ENCODE results near the gene DACH1. TPM values are rescaled to one million over a fixed set of nuclear protein-coding genes. Genes with fewer than 3 reads are reported as not detected.

The DACH1 gene
- total RNA-seq, 2 donors from 2014 or later: 0.13 TPM; not detected in 1

DNA sequence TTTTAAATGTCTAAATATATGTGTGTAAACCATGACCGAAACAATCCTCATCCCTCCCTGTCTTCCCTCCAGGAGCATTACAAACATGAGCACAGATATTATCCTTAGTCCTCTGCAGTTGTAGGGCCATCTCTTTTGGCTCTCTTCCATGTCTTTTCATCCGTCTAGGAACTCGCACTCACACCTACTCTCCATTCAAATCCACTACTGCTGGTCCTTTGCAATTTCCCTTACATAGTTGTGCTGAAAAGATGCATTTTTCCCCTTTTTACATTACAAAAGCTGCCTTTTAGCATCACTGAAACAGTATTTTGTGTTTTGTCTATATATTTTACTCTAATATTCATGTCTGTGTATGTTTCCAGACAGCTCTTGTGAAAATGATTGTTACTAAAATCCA, 237.8 kb downstream of the DACH1 start:
- H3K27me3 Mint-ChIP-seq: no peaks in the 10 kb centered on the region
- H3K4me1 Mint-ChIP-seq: no peaks in the 10 kb centered on the region
- H3K9me3 ChIP-seq (ENCODE audit: control insufficient read depth, low read length, poor library complexity, severe bottlenecking): no peaks in the 10 kb centered on the region
- H3K4me3 Mint-ChIP-seq: no peak overlapping the region
- DNase-seq (no peak), ATAC-seq (no peak)
- no peaks in the 10 kb centered on the region for H3K36me3 Mint-ChIP-seq (ENCODE audit: low read depth)
- H3K27ac Mint-ChIP-seq: no peak overlapping the region

DNA sequence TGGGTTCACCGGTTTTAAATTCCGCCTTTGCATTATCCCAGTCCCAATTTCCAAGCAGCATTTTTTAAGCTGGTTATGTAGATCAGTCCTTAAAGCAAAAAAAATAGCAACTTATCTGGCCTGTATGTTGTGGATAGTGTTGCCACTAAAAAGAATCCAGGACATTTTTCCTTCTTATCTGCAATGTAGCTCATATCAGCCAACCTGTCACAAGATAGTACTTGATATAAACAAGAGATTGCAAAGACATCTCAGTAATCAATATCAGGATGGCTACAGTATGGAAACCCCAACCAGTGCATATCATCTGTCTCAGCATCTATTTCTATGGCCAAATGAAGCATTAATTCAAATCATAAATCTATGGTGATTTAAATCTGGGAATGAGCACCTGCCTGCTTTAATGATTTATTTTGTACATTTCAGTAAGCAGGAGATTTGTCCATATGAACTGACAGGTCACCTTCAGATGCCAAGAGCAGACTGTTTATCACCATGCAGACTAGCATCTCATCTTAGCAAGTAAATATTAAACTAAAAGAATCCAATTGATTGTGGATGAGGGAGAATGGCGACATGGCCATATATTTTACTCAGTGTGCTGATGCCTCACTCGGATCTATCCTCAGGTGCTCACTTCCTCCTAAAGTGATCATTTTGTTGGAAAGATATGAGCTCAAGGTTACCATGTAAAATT, 240.4 kb downstream of the DACH1 start:
- Mint-ChIP-seq H3K27me3 (no peaks in the 10 kb centered on the region), H3K4me3 (no peak overlapping the region), H3K4me1 (no peaks in the 10 kb centered on the region), H3K27ac (no peak overlapping the region), H3K36me3 (ENCODE audit: low read depth) (no peaks in the 10 kb centered on the region)
- no peak for ATAC-seq
- H3K9me3 ChIP-seq (ENCODE audit: control insufficient read depth, low read length, poor library complexity, severe bottlenecking): no peaks in the 10 kb centered on the region
- DNase-seq: no peak

DNA sequence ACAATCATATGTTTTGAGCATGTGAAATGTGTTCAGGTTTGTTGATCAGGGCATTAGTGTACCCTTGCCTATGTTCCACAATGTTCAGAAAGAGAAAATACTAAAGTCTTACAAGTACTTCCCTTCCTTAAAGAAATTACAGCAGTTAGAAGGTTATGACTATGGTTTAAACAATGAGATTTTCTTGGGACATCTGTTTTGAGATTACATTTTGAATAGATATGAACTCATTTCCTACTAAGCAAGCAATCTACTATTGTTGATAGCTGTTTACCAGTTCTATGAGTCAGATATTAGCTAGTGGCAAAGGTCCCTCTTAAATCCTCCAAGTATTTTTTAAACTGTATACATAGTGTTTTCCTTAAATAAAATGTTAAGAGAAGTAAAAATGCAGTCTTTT, 241.3 kb downstream of the DACH1 start:
- H3K27me3 Mint-ChIP-seq: no peaks in the 10 kb centered on the region
- no peaks in the 10 kb centered on the region for H3K36me3 Mint-ChIP-seq (ENCODE audit: low read depth)
- no peak overlapping the region for H3K27ac Mint-ChIP-seq
- H3K4me3 Mint-ChIP-seq: no peak overlapping the region
- no peaks in the 10 kb centered on the region for H3K4me1 Mint-ChIP-seq
- DNase-seq (no peak), ATAC-seq (no peak)
- no peaks in the 10 kb centered on the region for H3K9me3 ChIP-seq (ENCODE audit: control insufficient read depth, low read length, poor library complexity, severe bottlenecking)

DNA sequence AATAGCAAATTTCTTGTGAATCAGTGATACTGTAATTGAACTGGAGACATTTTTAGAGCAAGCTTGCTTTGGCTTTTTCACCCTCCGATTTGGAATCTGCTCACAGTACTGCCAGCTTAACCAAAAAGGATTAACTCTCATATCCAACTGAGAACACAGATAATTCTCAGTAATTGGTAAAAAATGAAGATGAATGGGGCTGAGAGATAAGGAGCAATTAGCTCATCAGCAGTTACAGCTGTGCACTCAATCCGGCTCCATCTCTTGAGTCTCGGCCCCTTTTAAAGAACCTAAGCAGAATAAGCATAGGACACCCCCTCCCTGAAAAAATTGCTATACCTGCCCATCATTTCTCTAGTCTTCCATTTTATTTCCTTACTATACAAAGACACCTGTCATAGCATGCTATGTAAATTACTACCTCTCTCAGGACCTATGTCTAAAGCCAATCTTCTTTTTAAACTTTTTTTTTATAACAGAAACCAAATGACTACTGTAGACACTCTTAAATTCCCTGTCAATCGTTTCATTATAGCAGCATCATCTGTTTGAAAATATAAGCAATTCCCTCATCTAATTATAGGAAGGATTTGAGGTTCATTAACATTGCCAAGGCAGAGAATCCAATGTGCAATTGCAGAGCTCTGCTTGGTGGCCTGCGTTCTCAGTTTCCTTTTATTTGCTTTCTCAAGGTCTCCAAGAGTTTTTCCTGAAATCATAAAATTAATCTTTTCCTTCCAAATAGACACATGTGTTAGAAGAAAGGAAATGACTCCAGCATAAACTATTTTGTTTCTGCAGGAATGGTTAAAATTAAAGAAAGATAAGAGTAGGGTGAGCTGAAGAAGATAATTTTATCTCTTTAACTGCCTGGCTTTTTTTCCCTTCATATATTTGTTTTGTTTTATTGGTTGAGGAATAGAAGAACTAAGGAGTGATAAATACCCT, 242.1 kb downstream of the DACH1 start:
- Mint-ChIP-seq H3K4me1 (no peaks in the 10 kb centered on the region), H3K36me3 (ENCODE audit: low read depth) (no peaks in the 10 kb centered on the region), H3K4me3 (no peak overlapping the region), H3K27me3 (no peaks in the 10 kb centered on the region), H3K27ac (no peak overlapping the region)
- DNase-seq (no peak), ATAC-seq (no peak)
- no peaks in the 10 kb centered on the region for H3K9me3 ChIP-seq (ENCODE audit: control insufficient read depth, low read length, poor library complexity, severe bottlenecking)

DNA sequence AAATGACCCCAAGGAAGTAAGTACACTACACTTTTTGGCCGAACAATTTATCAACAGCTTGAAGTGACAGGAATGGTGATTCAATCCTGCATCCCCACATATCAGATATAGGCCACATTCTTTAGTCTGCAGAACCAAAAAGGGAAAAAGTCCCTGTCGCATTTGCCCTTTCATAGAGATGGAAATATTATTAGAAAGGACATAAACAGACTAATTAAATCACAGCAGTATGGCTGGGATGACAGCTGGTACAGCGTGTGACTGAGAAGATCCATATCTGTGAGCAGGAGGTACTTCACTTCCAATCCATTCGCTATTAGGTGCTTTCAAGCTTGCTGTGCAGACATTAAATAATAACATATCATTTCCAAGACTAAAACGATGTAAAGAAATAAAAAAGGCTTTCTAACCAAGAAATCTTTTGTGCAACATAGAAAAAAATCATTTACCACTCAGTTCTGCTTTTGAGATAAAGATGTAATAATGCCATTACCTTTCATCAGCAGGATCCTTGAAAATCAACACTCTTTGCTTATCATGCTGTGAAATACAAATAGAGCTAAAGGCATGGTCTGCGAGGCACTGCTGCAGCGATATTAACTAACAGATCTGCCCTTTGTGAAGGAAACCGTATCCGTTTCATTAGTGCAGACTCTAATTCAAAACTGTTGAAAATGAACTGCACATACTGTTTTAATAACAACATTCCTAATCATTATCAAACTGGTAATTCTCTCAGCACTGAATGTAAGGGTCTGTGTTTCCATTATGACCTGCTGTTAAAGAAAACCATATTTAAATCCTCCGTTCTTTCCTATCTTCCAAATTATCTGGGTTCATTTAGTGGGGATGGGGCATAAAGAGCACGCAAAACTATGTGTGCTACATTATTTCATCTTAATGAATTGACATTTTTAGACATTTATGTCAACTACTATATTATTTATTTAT, 245.6 kb downstream of the DACH1 start:
- Mint-ChIP-seq H3K36me3 (ENCODE audit: low read depth) (no peaks in the 10 kb centered on the region), H3K4me1 (no peaks in the 10 kb centered on the region), H3K27me3 (no peaks in the 10 kb centered on the region), H3K27ac (no peak overlapping the region), H3K4me3 (no peak overlapping the region)
- no peaks in the 10 kb centered on the region for H3K9me3 ChIP-seq (ENCODE audit: control insufficient read depth, low read length, poor library complexity, severe bottlenecking)
- no peak for ATAC-seq
- no peak for DNase-seq

DNA sequence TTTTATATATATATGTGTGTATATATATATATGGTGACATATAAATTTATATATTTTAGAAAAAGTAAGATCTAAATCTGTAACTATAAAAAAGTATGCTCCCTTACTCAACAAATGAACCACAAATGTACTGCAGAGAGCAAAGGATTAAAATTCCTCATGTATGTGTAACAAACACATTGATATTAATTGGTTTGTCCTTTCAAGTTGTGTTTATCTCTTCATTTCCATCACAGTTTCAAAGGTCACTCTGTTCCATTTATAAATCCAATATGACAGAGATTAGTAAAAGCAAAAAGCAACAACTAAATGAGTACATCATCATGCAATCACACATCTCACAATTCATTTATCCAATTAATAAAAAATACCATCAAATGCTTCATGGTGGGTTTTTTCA, 247.9 kb downstream of the DACH1 start:
- H3K9me3 ChIP-seq (ENCODE audit: control insufficient read depth, low read length, poor library complexity, severe bottlenecking): no peaks in the 10 kb centered on the region
- ATAC-seq: no peak
- DNase-seq: no peak
- no peak overlapping the region for H3K27ac Mint-ChIP-seq
- no peaks in the 10 kb centered on the region for H3K36me3 Mint-ChIP-seq (ENCODE audit: low read depth)
- H3K4me1 Mint-ChIP-seq: no peaks in the 10 kb centered on the region
- no peak overlapping the region for H3K4me3 Mint-ChIP-seq
- no peaks in the 10 kb centered on the region for H3K27me3 Mint-ChIP-seq

DNA sequence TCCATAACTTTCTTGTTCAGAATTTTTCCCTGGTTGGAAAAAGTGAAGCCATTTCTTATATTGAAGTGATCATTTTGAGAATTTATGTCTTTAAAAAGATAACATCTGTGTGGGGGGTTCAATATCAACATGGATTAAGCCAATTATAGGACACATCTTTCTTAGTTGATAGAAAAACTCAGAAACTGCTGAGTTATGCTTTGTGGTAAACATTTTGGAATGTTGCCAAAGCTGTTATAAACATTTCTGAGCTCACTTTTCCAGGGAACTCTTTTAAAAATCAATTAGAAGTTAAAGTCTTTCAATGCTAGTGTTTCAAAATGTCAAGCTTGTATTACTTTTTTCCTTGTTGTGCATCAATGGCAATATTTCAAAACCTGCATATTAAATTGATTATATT, 248.8 kb downstream of the DACH1 start:
- Mint-ChIP-seq H3K27me3 (no peaks in the 10 kb centered on the region), H3K36me3 (ENCODE audit: low read depth) (no peaks in the 10 kb centered on the region), H3K4me1 (no peaks in the 10 kb centered on the region), H3K4me3 (no peak overlapping the region), H3K27ac (no peak overlapping the region)
- DNase-seq (no peak), ATAC-seq (no peak)
- no peaks in the 10 kb centered on the region for H3K9me3 ChIP-seq (ENCODE audit: control insufficient read depth, low read length, poor library complexity, severe bottlenecking)

DNA sequence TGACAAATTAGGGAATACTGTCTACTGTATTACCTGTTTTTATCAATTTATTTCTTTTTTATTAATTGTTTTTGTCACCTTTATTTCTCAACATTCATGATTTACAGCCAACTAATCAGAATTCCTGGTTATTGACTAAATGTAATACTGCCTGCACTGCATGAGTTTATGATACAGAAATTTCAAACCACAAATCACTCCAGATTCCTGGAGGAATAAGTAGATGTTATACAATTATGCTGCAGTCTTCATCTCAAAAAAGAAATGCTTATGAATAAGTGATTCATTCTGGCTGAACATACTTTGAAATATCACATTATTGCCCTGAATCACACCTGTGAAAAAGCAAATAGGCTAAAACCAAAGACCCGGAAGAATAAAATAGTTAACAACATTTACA, 249.7 kb downstream of the DACH1 start:
- no peak for DNase-seq
- no peaks in the 10 kb centered on the region for H3K9me3 ChIP-seq (ENCODE audit: control insufficient read depth, low read length, poor library complexity, severe bottlenecking)
- no peak overlapping the region for H3K4me3 Mint-ChIP-seq
- no peaks in the 10 kb centered on the region for H3K27me3 Mint-ChIP-seq
- H3K4me1 Mint-ChIP-seq: no peaks in the 10 kb centered on the region
- no peaks in the 10 kb centered on the region for H3K36me3 Mint-ChIP-seq (ENCODE audit: low read depth)
- ATAC-seq: no peak
- no peak overlapping the region for H3K27ac Mint-ChIP-seq

DNA sequence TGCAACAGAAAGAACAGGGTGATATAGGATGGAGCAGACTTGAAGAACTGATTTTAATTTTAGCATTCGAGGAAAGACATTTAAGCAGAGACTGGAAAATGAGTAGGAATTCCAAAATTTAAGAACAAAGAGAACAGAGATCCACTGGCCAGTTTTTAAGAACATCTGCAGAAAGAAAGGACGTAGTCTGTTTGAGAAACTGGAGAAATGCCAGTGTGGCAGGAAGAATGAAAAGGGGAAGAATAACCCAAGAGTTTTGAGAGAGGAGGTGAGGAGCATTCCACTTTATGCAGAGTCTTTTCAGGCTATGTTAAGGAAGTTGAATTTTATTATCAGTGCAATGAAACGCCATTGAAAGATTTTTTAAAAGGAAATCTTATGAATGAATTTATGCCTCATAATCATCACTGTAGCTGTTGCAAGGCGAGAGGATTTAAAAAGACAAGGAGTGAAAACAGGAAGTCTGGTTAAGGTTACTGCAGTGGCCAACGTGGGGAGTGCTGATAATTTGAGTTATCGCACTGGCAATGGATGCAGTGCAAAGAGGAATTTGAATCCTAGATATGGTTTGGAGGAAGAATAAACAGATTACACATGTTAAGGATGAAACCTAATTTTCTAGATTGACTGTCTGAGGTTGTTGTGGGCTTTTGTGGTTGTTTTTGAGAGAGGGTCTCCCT, 253.8 kb downstream of the DACH1 start:
- no peak overlapping the region for H3K27ac Mint-ChIP-seq
- H3K9me3 ChIP-seq (ENCODE audit: control insufficient read depth, low read length, poor library complexity, severe bottlenecking): no peaks in the 10 kb centered on the region
- no peak overlapping the region for H3K4me3 Mint-ChIP-seq
- no peaks in the 10 kb centered on the region for H3K36me3 Mint-ChIP-seq (ENCODE audit: low read depth)
- no peaks in the 10 kb centered on the region for H3K4me1 Mint-ChIP-seq
- DNase-seq (no peak), ATAC-seq (no peak)
- no peaks in the 10 kb centered on the region for H3K27me3 Mint-ChIP-seq

DNA sequence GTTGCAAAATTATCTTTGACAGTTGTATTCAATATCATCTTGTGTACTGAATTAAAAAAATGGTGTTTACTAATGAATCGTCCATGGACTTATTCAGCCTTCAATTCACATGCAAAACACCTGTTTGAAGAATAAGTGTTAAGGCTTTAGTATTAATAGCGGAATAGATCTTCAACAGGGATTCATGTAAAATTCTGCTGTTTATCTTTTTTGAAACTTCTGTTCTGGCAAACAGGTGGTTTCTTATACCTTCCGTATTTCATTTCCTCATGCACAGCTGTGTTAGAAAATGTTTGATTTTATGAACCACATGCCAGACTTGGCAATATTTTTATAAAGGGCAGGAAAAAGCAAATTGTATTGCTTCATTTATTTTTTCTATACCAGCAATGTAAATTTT, 255.7 kb downstream of the DACH1 start:
- Mint-ChIP-seq H3K27ac (no peak overlapping the region), H3K4me1 (no peaks in the 10 kb centered on the region), H3K36me3 (ENCODE audit: low read depth) (no peaks in the 10 kb centered on the region), H3K4me3 (no peak overlapping the region), H3K27me3 (no peaks in the 10 kb centered on the region)
- DNase-seq (no peak), ATAC-seq (no peak)
- no peaks in the 10 kb centered on the region for H3K9me3 ChIP-seq (ENCODE audit: control insufficient read depth, low read length, poor library complexity, severe bottlenecking)

DNA sequence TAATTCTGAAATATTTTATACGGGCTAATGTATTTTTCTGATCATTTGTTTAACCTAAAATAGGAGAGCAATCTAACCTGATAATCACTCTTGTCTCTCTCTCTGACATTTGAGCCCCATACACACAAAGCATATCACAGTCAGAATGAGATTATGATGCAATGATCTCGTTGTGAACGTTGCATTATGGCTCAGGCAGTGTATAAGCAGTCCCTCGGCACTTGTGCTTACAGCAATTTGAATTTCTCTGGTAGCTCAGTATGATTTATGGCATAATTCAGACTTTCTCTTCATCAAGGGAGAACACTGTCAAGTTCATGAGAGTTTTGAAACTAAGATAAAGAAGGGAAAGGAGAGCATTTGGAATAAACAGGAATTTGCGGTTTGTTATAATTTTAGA, 256.1 kb downstream of the DACH1 start:
- ATAC-seq (no peak), DNase-seq (no peak)
- no peaks in the 10 kb centered on the region for H3K9me3 ChIP-seq (ENCODE audit: control insufficient read depth, low read length, poor library complexity, severe bottlenecking)
- no peak overlapping the region for H3K27ac Mint-ChIP-seq
- no peak overlapping the region for H3K4me3 Mint-ChIP-seq
- H3K27me3 Mint-ChIP-seq: no peaks in the 10 kb centered on the region
- no peaks in the 10 kb centered on the region for H3K4me1 Mint-ChIP-seq
- H3K36me3 Mint-ChIP-seq (ENCODE audit: low read depth): no peaks in the 10 kb centered on the region

DNA sequence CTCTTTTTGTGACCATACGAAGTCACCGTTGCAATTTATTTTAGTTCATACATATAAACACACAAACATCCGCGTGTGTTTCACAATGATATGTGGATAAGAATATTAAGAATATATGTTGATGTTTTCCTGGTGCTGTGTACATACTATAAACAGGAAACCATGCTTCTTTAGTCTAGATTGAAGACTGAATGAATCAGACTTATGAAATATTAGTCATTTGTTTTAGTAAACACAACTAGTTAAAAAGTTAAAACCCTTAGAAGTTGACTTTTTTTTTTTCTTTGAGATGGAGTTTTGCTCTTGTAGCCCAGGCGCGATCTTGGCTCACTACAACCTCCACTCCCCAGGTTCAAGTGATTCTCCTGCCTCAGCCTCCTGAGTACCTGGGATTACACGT, 257.7 kb downstream of the DACH1 start:
- no peak overlapping the region for H3K4me3 Mint-ChIP-seq
- no peak for ATAC-seq
- no peak overlapping the region for H3K27ac Mint-ChIP-seq
- H3K36me3 Mint-ChIP-seq (ENCODE audit: low read depth): no peaks in the 10 kb centered on the region
- DNase-seq: no peak
- no peaks in the 10 kb centered on the region for H3K27me3 Mint-ChIP-seq
- H3K9me3 ChIP-seq (ENCODE audit: control insufficient read depth, low read length, poor library complexity, severe bottlenecking): no peaks in the 10 kb centered on the region
- no peaks in the 10 kb centered on the region for H3K4me1 Mint-ChIP-seq
